OCI-LY1 (cell line): Measurements from ENCODE around the gene NLRP2B.
"Not testable (repeated sequence)": the region's sequence is repeated elsewhere in the genome, so short reads cannot be mapped to it uniquely, and the experiment has no call there.

Source experiments
- H2AFZ ChIP-seq: fragments of 200-600 bp; sonication (generic), shearing (Covaris generic); 2 replicates; pipeline ENCODE4 v1.6.0; 2014; ENCODE audit warnings: antibody characterized with exemption, mild to moderate bottlenecking, low read length
- H3F3A ChIP-seq: fragments of 200-600 bp; sonication (generic), shearing (Covaris generic); 2 replicates; pipeline ENCODE4 v1.6.0; 2014; ENCODE audit warnings: mild to moderate bottlenecking, antibody characterized with exemption, low read length, moderate library complexity; ENCODE audit not compliant: insufficient read depth
- H3K27ac ChIP-seq: fragments of 200-600 bp; sonication (generic); 2 replicates; pipeline ENCODE4 v1.5.1; 2014; ENCODE audit warnings: low read length, mixed run types, mild to moderate bottlenecking, low read depth; ENCODE audit not compliant: poor library complexity, severe bottlenecking
- H3K27me3 ChIP-seq: fragments of 200-600 bp; sonication (generic); 2 replicates; pipeline ENCODE4 v1.6.0; 2014; ENCODE audit warnings: antibody characterized with exemption, mild to moderate bottlenecking, low read length, moderate library complexity; ENCODE audit not compliant: insufficient read depth
- H3K36me3 ChIP-seq: fragments of 200-600 bp; sonication (generic); 2 replicates; pipeline ENCODE4 v1.6.1; 2014; ENCODE audit warnings: mild to moderate bottlenecking, antibody characterized with exemption, low read length, moderate library complexity, mixed read lengths; ENCODE audit not compliant: insufficient read depth
- H3K4me1 ChIP-seq: fragments of 200-600 bp; sonication (generic); 2 replicates; pipeline ENCODE4 v1.5.1; 2014; ENCODE audit warnings: mild to moderate bottlenecking, low read length, moderate library complexity; ENCODE audit not compliant: insufficient read depth, severe bottlenecking
- H3K4me2 ChIP-seq: fragments of 200-600 bp; sonication (generic), shearing (Covaris generic); 2 replicates; pipeline ENCODE4 v1.6.1; 2014; ENCODE audit warnings: low read length
- H3K4me3 ChIP-seq: fragments of 200-600 bp; sonication (generic); 2 replicates; pipeline ENCODE4 v1.5.1; 2014; ENCODE audit warnings: low read length, low read depth, mild to moderate bottlenecking, mixed read lengths; ENCODE audit not compliant: poor library complexity, severe bottlenecking
- H3K79me2 ChIP-seq: fragments of 200-600 bp; shearing (Covaris generic); 2 replicates; pipeline ENCODE4 v1.6.1; 2016; ENCODE audit warnings: mixed run types, low read length, mixed read lengths; ENCODE audit not compliant: insufficient read depth
- H3K9ac ChIP-seq: fragments of 200-600 bp; sonication (generic), shearing (Covaris generic); 2 replicates; pipeline ENCODE4 v1.6.1; 2014; ENCODE audit warnings: mild to moderate bottlenecking, low read length, mixed read lengths
- H3K9me2 ChIP-seq: fragments of 200-600 bp; sonication (generic), shearing (Covaris generic); 2 replicates; pipeline ENCODE4 v1.6.1; 2014; ENCODE audit warnings: low read depth, mild to moderate bottlenecking, low read length, mixed read lengths
- H3K9me3 ChIP-seq: fragments of 200-600 bp; shearing (Covaris generic); 2 replicates; pipeline ENCODE4 v1.6.1; 2014; ENCODE audit warnings: low read length, mixed read lengths
- H4K20me1 ChIP-seq: fragments of 200-600 bp; sonication (generic), shearing (Covaris generic); 2 replicates; pipeline ENCODE4 v1.6.0; 2016; ENCODE audit warnings: mild to moderate bottlenecking, low read length; ENCODE audit not compliant: insufficient read depth
- EZH2 ChIP-seq: fragments of 200-600 bp; sonication (generic), shearing (Covaris generic); IDR thresholded peaks from 2 replicates; pipeline ENCODE4 v1.8.0; 2017; ENCODE audit warnings: borderline replicate concordance, mixed run types, mild to moderate bottlenecking, antibody characterized with exemption, low read length, moderate library complexity, mixed read lengths
- TF ChIP-seq, protein P1 (sequence below): fragments of 200-600 bp; sonication (generic), shearing (Covaris generic); IDR thresholded peaks from 2 replicates; pipeline ENCODE4 v1.5.1; 2017; ENCODE audit warnings: mild to moderate bottlenecking, antibody characterized with exemption, low read length, moderate library complexity, mixed read lengths

NLRP2B gene

DNA sequence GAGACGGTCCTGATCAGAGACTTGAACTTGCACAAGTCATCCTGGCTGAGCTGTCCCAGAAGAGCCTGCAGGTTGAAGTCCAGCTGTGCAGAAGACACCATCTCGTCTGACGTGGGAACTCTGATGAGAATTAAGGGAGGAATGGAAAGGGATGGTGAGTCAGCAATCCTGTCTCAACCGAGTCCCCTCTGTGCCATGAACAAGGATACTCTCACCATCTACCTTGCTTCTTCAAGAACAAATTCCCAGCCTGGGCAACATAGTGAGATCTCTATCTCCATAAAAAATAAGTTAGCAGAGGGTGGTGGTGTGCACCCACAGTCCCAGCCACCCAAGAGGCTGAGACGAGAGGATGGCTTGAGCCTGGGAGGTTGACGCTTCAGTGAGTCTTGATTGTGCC, at the start of gene NLRP2B:
NLRP2B (minus strand) TSS at position 101 of the 400 bp plus-strand sequence.
- Histone ChIP-seq H3K36me3 (no peaks in the 10 kb centered on the region), H2AFZ (no peak within 1 kb of the TSS), H3K4me2 (no peak within 1 kb of the TSS), H3F3A (no peaks in the 10 kb centered on the region), H3K27me3 (no peaks in the 10 kb centered on the region), H3K4me3 (no peak within 1 kb of the TSS), H3K79me2 (no peaks in the 10 kb centered on the region), H3K9me2 (no peaks in the 10 kb centered on the region), H3K9ac (no peak within 1 kb of the TSS), H4K20me1 (no peaks in the 10 kb centered on the region), H3K27ac (no peak within 1 kb of the TSS), H3K9me3 (no peaks in the 10 kb centered on the region), H3K4me1 (no peaks in the 10 kb centered on the region)
- TF ChIP-seq, protein P1, sequence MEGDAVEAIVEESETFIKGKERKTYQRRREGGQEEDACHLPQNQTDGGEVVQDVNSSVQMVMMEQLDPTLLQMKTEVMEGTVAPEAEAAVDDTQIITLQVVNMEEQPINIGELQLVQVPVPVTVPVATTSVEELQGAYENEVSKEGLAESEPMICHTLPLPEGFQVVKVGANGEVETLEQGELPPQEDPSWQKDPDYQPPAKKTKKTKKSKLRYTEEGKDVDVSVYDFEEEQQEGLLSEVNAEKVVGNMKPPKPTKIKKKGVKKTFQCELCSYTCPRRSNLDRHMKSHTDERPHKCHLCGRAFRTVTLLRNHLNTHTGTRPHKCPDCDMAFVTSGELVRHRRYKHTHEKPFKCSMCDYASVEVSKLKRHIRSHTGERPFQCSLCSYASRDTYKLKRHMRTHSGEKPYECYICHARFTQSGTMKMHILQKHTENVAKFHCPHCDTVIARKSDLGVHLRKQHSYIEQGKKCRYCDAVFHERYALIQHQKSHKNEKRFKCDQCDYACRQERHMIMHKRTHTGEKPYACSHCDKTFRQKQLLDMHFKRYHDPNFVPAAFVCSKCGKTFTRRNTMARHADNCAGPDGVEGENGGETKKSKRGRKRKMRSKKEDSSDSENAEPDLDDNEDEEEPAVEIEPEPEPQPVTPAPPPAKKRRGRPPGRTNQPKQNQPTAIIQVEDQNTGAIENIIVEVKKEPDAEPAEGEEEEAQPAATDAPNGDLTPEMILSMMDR: no peak
- TF ChIP-seq EZH2: no peak

DNA sequence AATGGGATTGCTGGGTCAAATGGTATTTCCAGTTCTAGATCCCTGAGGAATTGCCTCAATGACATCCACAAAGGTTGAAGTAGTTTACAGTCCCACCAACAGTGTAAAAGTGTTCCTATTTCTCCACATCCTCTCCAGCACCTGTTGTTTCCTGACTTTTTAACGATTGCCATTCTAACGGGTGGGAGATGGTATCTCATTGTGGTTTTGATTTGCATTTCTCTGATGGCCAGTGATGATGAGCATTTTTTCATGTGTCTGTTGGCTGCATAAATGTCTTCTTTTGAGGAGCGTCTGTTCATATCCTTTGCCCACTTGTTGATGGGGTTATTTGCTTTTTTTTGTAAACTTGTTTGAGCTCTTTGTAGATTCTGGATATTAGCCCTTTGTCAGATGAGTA, 45.9 kb upstream of the NLRP2B start:
- not testable (repeated sequence) for H3K9ac ChIP-seq, H4K20me1 ChIP-seq, H3K27ac ChIP-seq, H3K9me3 ChIP-seq, H3K36me3 ChIP-seq, H2AFZ ChIP-seq, H3K79me2 ChIP-seq, H3K4me1 ChIP-seq, H3F3A ChIP-seq, H3K27me3 ChIP-seq, H3K4me3 ChIP-seq, H3K4me2 ChIP-seq, H3K9me2 ChIP-seq

- Histone ChIP-seq H3K4me2 (no peak overlapping the region), H3K36me3 (no peaks in the 10 kb centered on the region), H4K20me1 (no peaks in the 10 kb centered on the region), H3K4me1 (no peaks in the 10 kb centered on the region), H3K9me2 (no peaks in the 10 kb centered on the region), H2AFZ (no peak overlapping the region), H3K9me3 (no peaks in the 10 kb centered on the region), H3K27me3 (no peaks in the 10 kb centered on the region), H3K9ac (no peak overlapping the region), H3F3A (no peaks in the 10 kb centered on the region), H3K79me2 (no peaks in the 10 kb centered on the region), H3K27ac (no peak overlapping the region), H3K4me3 (no peak overlapping the region)
- no peak for TF ChIP-seq EZH2
- TF ChIP-seq, protein P1: no peak
These were observed 1.3 kb upstream of the NLRP2B start for GRCh38 chrX:57681341-57681740.

GRCh38 chrX:57678686-57679428, 1.2 kb downstream of the NLRP2B start:
- Histone ChIP-seq H3K36me3 (no peaks in the 10 kb centered on the region), H2AFZ (no peak overlapping the region), H3K4me3 (no peak overlapping the region), H3K4me2 (no peak overlapping the region), H3K27me3 (no peaks in the 10 kb centered on the region), H3K9me3 (no peaks in the 10 kb centered on the region), H3K9ac (no peak overlapping the region), H3F3A (no peaks in the 10 kb centered on the region), H3K9me2 (no peaks in the 10 kb centered on the region), H4K20me1 (no peaks in the 10 kb centered on the region), H3K4me1 (no peaks in the 10 kb centered on the region), H3K27ac (no peak overlapping the region), H3K79me2 (no peaks in the 10 kb centered on the region)
- TF ChIP-seq, protein P1: no peak
- TF ChIP-seq EZH2: no peak
